ENCODE measurements around the gene CMSS1.

The CMSS1 gene

GRCh38 chr3:99999536-99999935 lies 181.9 kb downstream of the CMSS1 start:
- DNase-seq (ENCODE audit: insufficient read length, low spot score) = no peak
- no peak for TF ChIP-seq CTCF (IDR thresholded peaks at IDR 0.05; ENCODE audit: insufficient read depth, missing control alignments)
- FAIRE-seq = no peak

GRCh38 chr3:100001083-100001482 lies 183.4 kb downstream of the CMSS1 start:
- no peak for FAIRE-seq
- no peak for DNase-seq (ENCODE audit: insufficient read length, low spot score)
- TF ChIP-seq CTCF (IDR thresholded peaks at IDR 0.05; ENCODE audit: insufficient read depth, missing control alignments) = no peak

- DNase-seq (ENCODE audit: insufficient read length, low spot score) = no peak
- no peak for TF ChIP-seq CTCF (IDR thresholded peaks at IDR 0.05; ENCODE audit: insufficient read depth, missing control alignments)
- no peak for FAIRE-seq
Measured at GRCh38 chr3:100001526-100002270, 184.0 kb downstream of the CMSS1 start.

GRCh38 chr3:100002599-100003350 lies 185.1 kb downstream of the CMSS1 start:
- TF ChIP-seq CTCF (IDR thresholded peaks at IDR 0.05; ENCODE audit: insufficient read depth, missing control alignments) = no peak
- FAIRE-seq (no peak), DNase-seq (ENCODE audit: insufficient read length, low spot score) (no peak)

GRCh38 chr3:100003609-100004503 lies 186.2 kb downstream of the CMSS1 start:
- no peak for TF ChIP-seq CTCF (IDR thresholded peaks at IDR 0.05; ENCODE audit: insufficient read depth, missing control alignments)
- DNase-seq (ENCODE audit: insufficient read length, low spot score) (no peak), FAIRE-seq (no peak)

GRCh38 chr3:100004931-100005330 lies 187.3 kb downstream of the CMSS1 start:
- FAIRE-seq (no peak), DNase-seq (ENCODE audit: insufficient read length, low spot score) (no peak)
- no peak for TF ChIP-seq CTCF (IDR thresholded peaks at IDR 0.05; ENCODE audit: insufficient read depth, missing control alignments)

Measured in D721Med (cell line).